ES-I3 (cell line): ENCODE data around the gene SND1.

ENCODE experiments used
- H3K36me3 ChIP-seq: 2 replicates; pipeline ENCODE4 v1.6.1; 2013; ENCODE audit warnings: mild to moderate bottlenecking, low read length, control low read depth, moderate library complexity; ENCODE audit not compliant: insufficient read depth
- H3K4me1 ChIP-seq: 2 replicates; pipeline ENCODE4 v1.6.1; 2013; ENCODE audit warnings: mild to moderate bottlenecking, control low read depth, low read length; ENCODE audit not compliant: insufficient read depth
- H3K9ac ChIP-seq: 2 replicates; pipeline ENCODE4 v1.6.1; 2013; ENCODE audit warnings: low read depth, mild to moderate bottlenecking, low read length, moderate library complexity
- H3K9me3 ChIP-seq: 2 replicates; pipeline ENCODE4 v1.6.1; 2013; ENCODE audit warnings: mild to moderate bottlenecking, low read length, moderate library complexity; ENCODE audit not compliant: control insufficient read depth, insufficient read depth

SND1 gene

DNA sequence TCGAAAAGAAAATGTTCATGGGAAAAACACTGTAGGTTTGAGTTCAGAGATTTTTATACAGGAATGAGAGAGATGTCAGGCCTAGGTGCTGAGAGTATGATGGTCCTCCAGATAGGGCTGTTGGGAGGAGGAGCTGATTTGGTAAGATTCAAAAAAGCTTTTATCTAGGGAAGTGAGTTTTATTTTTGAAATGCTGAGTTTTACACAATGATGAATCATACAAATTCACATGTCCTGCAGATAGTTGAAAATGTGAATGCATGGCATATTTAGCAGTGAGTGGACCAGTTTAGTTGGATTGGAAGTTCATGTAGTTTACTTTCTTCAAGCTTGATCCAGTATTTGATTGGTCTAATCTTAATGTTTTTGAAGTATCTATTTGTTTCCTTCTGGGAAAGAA is 224.4 kb downstream of the SND1 start:
- Histone ChIP-seq H3K4me1 (no peaks in the 10 kb centered on the region), H3K9me3 (no peaks in the 10 kb centered on the region), H3K9ac (no peak overlapping the region), H3K36me3 (no peaks in the 10 kb centered on the region)

DNA sequence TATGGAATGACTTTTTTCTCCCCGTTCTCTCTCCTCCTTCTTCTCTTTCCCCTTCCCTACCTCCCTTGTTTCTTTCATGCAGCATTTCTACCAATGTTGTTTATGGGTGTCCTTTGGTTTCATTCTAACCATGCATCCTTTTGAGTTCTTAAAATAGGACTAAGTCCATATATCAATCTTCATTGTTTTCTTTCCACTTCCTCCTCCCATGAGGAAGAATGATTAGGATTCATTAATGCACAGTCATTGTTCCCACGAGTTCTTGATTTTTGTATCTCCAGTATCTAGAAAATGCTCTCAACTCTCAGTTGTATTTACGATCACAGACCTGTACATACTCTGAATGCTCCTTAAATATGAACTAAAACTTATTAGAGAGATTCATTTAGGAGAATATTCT is 226.0 kb downstream of the SND1 start:
- Histone ChIP-seq H3K9ac (no peak overlapping the region), H3K9me3 (no peaks in the 10 kb centered on the region), H3K36me3 (no peaks in the 10 kb centered on the region), H3K4me1 (peaks cover 5% of the 10 kb centered on the region; the same call in 1 of the 2 replicates)

DNA sequence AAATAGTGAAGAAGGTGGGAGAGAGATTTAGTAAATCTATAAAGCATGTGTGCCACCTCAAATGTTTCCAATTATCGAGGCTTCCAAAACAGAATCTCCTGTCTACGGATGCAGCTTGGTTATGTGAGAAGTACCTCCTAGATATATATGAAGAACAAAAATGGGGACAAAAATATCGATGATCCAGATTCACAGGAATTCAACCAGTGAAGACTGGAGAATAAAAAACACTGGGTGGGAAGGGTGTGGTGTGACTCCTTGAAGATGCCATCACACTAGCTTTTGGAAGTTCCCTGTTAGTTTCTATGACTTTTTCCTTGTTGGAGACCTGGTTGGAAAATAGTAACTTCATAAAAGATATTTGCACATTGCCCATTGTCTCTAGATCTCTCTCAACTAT is 226.8 kb downstream of the SND1 start:
- Histone ChIP-seq H3K9ac (no peak overlapping the region), H3K4me1 (peaks cover 5% of the 10 kb centered on the region; the same call in 1 of the 2 replicates), H3K36me3 (no peaks in the 10 kb centered on the region), H3K9me3 (no peaks in the 10 kb centered on the region)

DNA sequence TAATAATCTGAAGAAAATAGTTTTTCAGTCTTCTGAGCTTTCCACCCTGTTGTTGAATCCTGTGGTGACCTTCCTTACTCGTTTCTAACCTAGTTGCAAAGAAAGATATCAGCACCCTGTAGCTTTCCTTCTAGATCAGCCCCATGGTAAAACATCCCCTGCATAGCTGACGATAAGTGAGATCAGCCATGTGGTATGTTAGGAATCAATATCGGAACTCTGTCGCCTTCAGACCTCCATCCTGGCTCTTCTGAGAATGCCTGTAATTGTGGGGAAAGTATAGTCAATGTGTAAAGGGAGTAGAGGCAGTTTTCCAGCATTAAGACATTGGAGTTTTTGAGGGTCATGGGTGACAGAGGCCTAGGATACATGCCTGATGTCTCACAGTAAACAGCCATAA is 227.4 kb downstream of the SND1 start:
- Histone ChIP-seq H3K9ac (no peak overlapping the region), H3K9me3 (no peaks in the 10 kb centered on the region), H3K4me1 (peaks cover 5% of the 10 kb centered on the region; the same call in 1 of the 2 replicates), H3K36me3 (no peaks in the 10 kb centered on the region)

DNA sequence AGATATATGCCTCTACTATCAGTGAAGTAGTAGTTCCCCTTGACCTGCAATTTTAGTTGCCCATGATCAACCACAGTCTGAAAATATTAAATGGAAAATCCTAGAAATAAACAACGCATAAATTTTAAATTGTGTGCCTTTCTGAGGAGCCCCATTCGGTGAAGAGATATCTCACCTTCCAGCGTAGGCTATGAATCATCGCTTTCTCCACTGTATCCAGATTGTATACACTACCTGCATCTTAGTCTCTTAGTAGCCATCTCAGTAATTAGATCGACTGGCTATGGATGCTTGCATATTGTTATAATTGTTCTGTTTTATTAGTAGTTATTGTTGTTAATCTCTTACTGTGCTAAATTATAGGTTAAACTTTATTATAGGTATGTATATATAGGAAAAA is 227.9 kb downstream of the SND1 start:
- no peak overlapping the region for H3K9ac ChIP-seq
- H3K9me3 ChIP-seq: no peaks in the 10 kb centered on the region
- H3K4me1 ChIP-seq: peaks cover 5% of the 10 kb centered on the region; the same call in 1 of the 2 replicates
- no peaks in the 10 kb centered on the region for H3K36me3 ChIP-seq

DNA sequence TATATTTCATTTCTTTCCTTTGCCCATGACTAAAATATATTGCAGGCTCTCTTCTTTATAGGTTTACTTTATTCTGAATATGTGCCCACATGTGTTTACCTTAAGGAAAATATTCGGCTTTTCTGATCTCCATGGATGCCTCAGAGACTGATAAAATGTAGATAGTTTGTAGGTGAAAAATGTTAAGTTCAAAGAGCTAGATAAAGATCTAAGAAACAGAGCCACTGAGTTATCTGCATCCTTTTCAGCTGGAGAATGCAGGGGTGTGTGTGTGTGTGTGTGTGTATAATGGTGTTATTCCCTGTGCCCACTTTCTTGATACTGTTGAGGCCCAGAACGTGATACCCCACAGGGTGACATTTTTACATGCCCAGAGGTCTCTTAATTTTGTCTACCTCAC is 228.5 kb downstream of the SND1 start:
- Histone ChIP-seq H3K4me1 (peaks cover 5% of the 10 kb centered on the region), H3K9me3 (no peaks in the 10 kb centered on the region), H3K36me3 (no peaks in the 10 kb centered on the region), H3K9ac (no peak overlapping the region)

DNA sequence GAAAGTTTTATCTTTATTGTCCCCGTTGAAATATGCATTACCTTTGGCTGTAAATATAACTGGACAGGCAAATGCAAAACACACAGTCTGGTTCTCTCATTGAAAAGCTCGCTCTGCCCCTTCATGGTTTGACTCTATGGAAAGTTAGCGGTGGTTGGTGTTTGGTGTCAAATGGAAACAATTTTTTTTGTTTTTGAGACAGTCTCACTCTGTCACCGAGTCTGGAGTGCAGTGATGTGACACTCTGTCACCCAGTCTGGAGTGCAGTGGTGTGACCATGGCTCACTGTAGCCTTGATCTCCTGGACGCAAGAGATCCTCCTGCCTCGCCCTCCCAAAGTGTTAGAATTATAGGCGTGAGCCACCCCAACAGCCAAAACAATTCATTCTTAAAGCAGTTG is 229.6 kb downstream of the SND1 start:
- H3K9me3 ChIP-seq: no peaks in the 10 kb centered on the region
- no peak overlapping the region for H3K9ac ChIP-seq
- peaks cover 15% of the 10 kb centered on the region for H3K4me1 ChIP-seq
- no peaks in the 10 kb centered on the region for H3K36me3 ChIP-seq

DNA sequence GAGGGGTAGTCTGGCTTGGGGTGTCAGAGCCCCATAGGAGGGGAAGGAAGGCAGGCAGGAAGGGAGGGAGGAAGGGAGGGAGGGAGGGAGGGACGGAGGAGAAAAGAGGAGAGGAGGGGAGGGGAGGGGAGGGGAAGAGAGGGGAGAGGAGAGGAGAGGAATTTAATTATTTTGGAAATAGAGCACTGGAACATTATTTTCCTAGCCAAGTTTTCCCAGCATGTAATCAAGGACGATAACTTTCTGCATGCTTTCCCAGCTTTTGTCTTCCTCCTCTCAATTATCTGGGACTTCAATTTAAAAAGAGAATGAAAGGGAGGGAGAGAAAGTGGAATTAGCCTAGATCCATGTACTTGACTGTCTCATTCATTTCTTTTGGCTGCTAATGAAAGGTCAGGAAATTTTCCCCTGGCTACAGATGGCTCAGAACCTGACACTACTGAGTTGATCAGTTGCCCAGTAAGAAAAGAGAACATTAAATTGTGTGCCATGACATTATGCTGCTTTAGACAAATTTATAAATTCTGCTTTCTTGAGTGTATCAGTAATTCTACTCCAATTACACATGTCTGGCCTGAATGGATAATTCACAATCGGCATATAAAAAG is 230.4 kb downstream of the SND1 start:
- H3K9ac ChIP-seq: no peak overlapping the region
- H3K9me3 ChIP-seq: no peaks in the 10 kb centered on the region
- no peaks in the 10 kb centered on the region for H3K36me3 ChIP-seq
- peaks cover 15% of the 10 kb centered on the region for H3K4me1 ChIP-seq

DNA sequence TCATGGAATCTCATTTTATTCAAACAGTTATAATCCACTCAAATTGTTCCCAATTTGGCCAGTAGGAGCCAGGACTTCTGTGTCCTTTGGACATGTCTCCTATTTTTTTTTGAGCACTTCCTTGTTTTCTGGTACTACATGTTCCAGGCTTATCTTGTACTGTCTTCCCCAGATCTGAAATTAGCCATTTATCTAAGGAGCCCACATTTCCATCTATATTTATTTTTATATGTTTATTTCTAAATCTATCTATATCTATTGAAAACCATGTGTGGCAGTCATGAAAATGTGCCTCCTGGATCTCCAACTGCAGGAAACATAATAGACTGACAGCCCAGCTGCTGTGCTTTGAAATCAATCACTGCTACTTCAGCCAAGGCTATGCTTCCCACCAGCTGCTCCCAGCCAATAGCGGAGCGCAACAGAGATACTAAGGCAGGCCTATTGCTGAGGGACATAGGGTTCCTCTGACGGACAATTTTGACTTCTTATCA is 232.1 kb downstream of the SND1 start:
- Histone ChIP-seq H3K9ac (no peak overlapping the region), H3K4me1 (peaks cover 19% of the 10 kb centered on the region), H3K9me3 (no peaks in the 10 kb centered on the region), H3K36me3 (peaks cover 4% of the 10 kb centered on the region)

DNA sequence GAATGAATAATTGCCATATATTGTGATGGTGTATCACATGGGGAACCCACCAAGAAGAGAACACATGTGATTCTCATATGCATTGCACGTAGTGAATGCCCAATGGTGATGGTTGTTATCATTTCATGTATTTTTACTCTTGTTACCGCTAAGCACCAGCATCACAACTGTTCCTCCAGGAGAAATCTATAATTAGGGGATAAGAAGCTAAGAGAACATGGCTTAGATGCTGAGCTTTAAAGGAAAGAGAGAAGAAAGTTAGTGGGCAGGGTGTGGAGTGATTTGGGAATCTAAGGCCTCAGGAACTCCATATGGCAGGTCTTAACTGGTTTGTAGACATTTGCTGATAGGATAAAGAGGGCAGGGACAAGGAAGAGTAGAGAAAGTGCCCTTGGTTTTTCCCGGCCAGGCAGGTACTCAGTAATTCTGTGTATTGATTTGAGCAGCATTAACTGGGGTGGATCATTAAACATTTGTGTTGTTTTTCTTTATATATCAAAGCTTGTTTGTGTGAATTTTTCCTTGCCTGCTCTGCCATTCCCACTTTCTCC is 233.3 kb downstream of the SND1 start:
- Histone ChIP-seq H3K9me3 (no peaks in the 10 kb centered on the region), H3K36me3 (peaks cover 4% of the 10 kb centered on the region), H3K4me1 (peaks cover 19% of the 10 kb centered on the region), H3K9ac (no peak overlapping the region)

DNA sequence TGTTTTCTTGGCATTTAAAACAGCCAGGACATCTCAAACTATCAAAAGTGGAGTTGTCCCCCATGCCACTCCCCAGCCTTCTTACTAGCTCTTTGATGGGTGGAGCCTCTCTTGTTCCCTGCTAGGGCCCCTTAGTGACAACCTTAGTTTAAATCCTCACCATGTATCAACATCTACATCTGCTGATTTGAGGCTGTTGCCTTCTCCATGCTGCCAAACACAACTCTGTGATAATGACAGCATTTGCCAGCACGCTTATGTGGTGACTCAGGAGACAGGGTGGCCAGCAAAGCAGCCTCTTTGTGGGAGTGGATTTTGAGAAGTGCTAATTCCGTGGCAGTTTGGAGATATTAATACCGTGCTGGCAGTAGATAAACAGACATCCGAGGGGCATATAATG is 233.8 kb downstream of the SND1 start:
- no peak overlapping the region for H3K9ac ChIP-seq
- H3K9me3 ChIP-seq: no peaks in the 10 kb centered on the region
- peaks cover 4% of the 10 kb centered on the region for H3K36me3 ChIP-seq
- H3K4me1 ChIP-seq: peaks cover 19% of the 10 kb centered on the region

DNA sequence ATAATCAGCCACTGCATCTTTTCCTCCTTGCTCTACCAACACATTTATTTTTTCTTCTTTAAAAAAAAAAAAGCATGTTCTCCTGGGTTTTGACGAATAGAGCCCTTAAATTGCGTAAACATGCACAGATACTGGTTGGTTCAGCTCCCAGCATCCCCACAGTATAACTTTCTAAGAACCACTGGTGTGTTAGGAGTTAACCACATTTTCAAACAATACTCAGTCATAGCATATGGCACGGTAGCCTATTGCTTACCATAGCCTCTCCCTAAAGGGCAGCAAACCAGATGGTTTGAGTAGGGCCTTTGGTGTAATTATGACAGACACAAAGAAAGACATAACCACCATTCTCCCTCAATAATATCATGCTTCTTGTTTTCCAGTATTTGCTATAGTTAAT is 234.3 kb downstream of the SND1 start:
- H3K36me3 ChIP-seq: peaks cover 4% of the 10 kb centered on the region
- no peak overlapping the region for H3K9ac ChIP-seq
- H3K4me1 ChIP-seq: peaks cover 19% of the 10 kb centered on the region
- H3K9me3 ChIP-seq: no peaks in the 10 kb centered on the region

DNA sequence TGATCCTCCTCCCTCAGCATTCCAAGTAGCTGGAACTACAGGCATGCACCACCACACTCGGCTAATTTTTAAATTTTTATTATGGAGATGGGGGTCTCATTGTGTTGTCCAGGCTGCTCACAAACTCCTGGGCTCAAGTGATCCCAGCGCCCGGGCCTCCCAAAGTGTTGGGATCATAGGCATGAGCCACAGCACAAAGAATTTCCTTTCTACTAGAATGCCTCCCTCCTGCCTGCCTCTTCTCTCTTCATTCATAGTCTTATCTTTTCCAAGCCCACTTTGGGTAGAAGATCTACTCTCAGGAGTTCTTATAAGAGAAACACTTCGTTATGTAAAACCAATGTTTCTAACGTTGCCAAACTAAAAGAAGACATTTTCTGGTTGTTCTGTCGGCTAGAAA is 235.1 kb downstream of the SND1 start:
- Histone ChIP-seq H3K9me3 (no peaks in the 10 kb centered on the region), H3K36me3 (peaks cover 4% of the 10 kb centered on the region), H3K4me1 (peaks cover 15% of the 10 kb centered on the region), H3K9ac (no peak overlapping the region)

DNA sequence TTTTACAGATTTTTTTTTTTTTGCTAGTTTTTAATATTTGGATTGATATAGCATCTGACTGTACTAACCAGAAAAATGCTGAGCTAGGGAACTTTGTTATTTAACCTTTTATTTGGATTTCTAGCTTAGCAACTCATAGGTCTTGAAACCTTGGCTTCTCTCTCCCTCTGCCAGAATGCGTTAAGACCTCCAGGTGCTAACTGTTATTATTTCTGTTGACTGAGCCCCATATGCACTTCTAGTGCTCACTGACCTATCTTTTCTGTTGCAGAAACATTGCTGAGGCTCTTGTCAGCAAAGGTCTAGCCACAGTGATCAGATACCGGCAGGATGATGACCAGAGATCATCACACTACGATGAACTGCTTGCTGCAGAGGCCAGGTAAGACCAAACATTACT is 235.6 kb downstream of the SND1 start:
- Histone ChIP-seq H3K9ac (no peak overlapping the region), H3K9me3 (no peaks in the 10 kb centered on the region), H3K4me1 (peaks cover 15% of the 10 kb centered on the region), H3K36me3 (peaks cover 4% of the 10 kb centered on the region)

DNA sequence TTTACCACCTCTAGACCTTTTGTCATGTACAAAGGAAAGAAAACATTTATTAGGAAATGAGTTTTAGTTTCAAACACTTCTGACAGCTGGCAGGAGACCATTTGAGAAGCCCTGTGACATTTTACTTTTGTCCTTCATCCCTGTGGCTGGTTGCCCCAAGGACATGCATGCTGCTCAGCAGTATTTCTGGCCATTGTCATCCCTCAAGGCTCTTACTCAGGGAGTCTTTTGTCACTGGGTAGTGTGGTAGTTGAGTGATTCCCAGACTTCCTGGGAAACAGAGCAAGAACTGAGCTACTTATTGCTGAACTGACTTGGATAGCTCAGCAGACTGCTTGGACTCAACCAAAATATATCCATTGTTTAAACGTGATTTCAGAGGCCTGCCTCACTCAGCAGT is 236.4 kb downstream of the SND1 start:
- H3K4me1 ChIP-seq: peaks cover 15% of the 10 kb centered on the region
- peaks cover 4% of the 10 kb centered on the region for H3K36me3 ChIP-seq
- no peaks in the 10 kb centered on the region for H3K9me3 ChIP-seq
- H3K9ac ChIP-seq: no peak overlapping the region
